Measurements from ENCODE around the gene KCNJ5.
A peak's percentile ranks its signal among the peaks of the same experiment; 100 is the strongest.

Gene KCNJ5

GRCh38 chr11:128934351-128934750 lies 43.2 kb downstream of the KCNJ5 start:
- DNase-seq = no peak

- DNase-seq = no peak
Observed at GRCh38 chr11:128934926-128935325, 43.8 kb downstream of the KCNJ5 start.

DNA sequence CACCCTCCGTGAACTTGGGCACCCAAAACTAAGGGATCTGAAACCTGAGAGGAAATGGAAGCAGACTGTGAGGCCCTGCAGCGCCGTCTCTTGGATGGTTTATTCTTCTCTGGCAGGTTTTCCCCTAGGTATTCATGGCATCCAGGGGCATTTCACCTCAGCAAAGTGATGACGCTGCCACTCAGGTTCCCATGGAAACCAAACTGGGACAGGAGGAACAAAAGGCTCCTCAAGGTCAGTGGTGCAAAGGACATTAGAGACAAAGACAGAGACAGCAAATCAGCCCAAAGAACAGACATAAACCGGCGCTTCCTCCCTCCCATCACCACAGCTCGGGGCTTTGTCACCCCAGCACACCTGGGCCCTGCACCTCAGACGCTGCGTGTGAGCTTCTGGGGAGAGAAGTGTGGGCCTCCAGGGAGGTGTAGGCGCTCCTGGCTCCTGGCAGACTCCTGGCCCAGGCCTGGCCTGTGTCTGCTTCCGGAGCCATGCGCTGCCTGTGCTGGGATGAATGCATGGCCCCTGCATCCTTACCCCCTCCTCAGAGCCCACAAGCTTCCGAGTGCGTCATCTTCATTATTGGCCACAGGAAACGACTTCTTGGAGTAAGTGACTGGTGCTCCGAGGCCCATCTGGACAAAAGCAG lies 45.6 kb downstream of the KCNJ5 start:
- DNase-seq = no peak

DNA sequence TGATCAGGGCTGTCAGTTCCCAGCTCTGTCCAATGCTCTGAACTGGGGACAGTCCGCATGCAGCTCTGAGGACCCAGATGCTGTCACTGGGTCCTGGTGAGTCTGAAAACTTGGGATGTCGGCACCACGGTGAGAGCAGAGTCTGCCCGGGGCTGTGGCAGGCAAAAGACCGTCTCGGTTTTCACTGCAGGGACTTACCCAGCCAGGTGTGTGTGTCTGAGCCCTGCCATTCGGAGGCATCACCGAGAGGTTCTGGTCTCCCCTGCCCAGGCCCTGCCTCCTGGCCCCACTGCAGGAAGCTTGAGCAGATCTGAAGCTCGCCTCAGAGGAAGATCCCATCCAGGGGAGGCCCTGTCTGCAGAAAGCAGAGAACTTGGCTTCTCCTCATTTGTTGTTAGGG lies 46.3 kb downstream of the KCNJ5 start:
- no peak for DNase-seq

GRCh38 chr11:128938156-128938885 lies 47.2 kb downstream of the KCNJ5 start:
- DNase-seq = no peak

DNA sequence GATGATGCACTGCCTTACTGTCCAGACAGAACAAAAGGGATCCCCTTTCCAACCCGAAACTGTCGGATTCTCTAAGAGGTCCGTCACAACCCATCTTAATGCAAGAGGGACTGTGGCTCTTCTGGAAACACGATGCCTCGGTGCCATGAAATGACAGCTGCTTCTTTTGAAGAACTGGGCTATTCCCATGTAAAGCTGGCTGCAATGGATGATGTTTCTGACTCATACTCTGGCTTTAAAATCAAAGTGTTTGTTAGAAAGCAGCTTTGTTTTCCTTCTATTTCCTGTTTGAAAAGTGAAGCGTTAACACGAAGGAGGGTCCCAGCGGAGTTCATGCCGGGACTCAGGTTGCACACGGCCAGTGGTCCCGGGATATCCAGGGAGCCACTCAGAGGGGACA lies 48.4 kb downstream of the KCNJ5 start:
- DNase-seq = no peak

DNA sequence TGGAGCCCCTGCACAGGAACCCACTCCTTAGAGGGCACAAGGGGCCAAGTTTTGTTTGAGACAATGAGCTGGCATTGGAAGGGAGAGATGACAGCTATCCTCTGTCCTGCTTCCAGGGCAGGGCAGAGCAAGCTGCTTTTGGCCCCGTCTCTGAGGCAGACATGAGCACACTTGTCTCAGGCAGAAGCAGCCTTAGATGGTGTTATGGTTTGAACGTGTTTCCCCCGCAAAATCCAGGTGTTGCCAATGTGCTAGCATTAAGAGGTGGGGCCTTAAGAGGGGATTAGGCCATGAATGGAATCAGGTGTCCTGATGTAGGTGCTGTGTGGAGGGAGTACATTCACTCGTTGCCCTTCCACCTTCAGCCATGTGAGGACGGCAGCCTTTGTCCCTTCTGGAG lies 49.0 kb downstream of the KCNJ5 start:
- no peak for DNase-seq

GRCh38 chr11:128940603-128941002 lies 49.4 kb downstream of the KCNJ5 start:
- no peak for DNase-seq

DNA sequence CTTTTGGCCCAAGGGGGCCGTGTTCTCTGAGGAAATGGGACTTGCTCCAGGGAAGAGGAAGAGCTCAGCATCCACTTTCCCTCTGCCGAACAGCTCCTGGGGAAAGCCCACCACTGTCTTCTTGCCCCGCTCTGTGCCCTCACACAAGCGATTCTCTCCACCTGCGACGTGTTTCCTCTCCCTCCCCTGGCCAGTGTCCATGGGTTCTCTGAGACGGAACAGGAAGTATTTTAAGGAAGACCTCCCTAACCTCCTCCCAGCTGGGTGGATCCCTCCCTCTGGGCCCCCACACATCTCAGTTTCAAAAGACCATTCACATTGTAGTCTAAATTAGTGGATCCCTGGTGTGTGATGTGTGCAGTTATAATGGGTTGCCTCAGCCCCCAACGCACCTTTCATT lies 50.0 kb downstream of the KCNJ5 start:
- DNase-seq = no peak

DNA sequence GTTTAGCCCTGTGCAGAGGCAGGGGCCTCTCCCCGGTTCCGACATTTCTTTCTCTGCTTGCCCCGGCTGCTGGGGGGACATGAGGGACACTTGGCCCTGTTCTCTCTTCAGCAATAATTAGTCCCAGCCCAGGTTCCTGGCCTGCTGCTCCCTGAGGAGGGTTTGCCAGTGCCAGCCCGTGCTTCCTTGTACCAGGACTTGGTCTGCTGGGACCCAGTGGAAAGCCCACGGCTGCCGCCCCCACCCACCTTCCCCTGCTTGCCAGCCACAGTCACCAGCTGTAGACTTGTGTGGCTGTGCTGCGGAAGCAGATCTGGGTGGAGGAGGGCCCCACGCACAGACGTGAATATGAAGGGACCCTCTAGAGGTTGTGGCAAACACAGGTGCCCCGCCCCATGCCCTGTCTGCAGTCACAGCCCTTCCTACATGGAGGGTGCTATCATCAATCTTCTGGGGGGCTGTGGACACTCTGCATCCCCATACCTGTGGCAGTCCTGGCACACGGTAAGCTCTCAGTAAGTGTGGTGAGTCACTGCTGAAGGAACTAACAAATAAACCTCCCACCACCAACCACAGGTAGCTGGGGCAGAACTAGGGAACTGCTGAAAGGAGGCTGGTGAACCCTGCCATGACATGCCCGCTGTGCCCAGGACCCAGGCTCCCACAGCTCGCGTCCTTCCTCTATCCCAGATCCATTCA lies 50.6 kb downstream of the KCNJ5 start:
- no peak for DNase-seq

DNA sequence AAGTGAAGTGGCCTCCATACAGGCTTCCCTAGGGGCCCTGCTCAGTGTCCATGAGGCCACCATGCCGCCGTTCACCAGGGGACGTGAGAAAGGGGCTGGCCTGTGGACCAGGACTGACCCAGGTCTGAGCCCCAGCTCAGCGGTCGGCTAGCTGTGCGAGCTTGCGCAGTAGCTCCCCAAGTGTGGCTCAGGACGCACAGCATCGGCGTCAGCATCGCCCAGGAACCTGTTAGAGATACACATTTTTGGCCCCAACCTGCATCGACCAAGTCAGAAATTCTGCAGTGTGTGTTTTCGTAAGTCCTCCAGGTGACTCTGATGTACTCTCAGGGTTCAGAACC lies 51.1 kb downstream of the KCNJ5 start:
- no peak for DNase-seq

- no peak for DNase-seq
Observed at GRCh38 chr11:128942817-128943427, 51.8 kb downstream of the KCNJ5 start, which contains the start of gene TP53AIP1. Gene TP53AIP1 (minus strand): TSS chr11:128942871. CDS start chr11:128937818, 5,053 bp downstream.

- no peak for DNase-seq
Observed at GRCh38 chr11:128943428-128943976, 52.3 kb downstream of the KCNJ5 start.

- no peak for DNase-seq
Observed at GRCh38 chr11:128946648-128947047, 55.5 kb downstream of the KCNJ5 start.

DNA sequence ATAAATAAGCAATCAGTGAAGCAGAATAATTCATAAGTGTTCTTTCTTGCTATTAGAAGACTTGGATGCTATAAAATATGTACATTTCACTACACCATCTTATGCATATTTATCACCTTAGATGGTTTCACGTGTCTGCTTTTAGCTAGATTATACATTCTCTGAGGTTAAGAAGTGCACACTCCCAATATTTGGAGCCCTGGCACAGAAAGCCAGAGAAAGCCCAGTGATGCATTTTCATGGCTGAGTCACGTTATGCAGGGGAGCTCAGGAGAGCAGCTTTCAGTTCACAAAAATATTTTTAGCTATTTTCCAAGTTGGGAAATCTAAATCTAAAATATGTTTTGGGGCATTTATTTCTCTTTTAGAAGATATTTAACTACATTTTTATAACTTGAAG lies 56.6 kb downstream of the KCNJ5 start:
- no peak for DNase-seq

DNA sequence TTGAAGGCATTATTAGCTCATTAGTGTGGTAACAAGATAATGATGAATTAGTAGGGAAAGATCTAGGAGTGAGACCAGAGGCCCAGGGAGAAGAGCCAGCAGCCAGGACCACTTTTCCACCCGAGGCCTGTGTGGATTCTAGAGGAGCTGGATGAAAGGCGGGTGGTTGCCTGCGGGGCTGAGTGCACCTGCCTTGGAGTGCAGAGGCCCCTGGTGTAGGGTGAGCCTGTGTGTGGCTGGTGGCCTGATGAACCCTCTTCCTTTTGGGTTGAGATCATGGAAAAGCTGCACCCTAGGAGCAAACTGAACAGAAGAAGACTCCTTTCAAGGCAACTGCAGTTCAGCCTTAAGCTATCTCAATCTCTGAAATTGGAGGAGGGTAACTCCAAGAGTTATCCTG lies 57.4 kb downstream of the KCNJ5 start:
- no peak for DNase-seq

DNA sequence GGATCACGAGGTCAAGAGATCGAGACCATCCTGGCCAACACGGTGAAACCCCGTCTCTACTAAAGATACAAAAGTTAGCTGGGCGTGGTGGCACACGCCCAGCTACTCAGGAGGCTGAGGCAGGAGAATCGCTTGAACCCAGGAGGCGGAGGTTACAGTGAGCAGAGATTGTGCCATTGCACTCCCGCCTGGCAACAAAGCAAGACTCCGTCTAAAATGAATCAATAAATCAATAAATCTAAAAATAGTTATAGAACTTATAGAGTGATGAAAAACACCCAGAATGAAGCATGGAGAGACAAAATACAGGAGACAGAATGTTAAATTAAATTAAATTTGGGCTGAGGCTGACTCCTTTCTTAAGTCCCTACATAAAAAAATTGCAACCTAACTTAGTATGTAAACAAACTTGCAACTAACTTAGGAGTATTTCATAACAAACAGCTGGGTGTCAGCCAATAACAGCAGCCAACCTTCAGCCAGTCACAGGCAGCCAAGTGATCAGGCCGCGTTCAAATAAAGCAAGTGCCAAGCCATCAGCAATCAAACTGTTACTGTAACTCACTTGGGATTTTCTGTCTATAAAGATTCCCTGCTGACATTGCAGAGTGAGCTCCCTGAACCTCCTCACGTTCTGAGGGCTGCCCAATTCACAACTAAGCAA lies 58.8 kb downstream of the KCNJ5 start:
- no peak for DNase-seq

DNA sequence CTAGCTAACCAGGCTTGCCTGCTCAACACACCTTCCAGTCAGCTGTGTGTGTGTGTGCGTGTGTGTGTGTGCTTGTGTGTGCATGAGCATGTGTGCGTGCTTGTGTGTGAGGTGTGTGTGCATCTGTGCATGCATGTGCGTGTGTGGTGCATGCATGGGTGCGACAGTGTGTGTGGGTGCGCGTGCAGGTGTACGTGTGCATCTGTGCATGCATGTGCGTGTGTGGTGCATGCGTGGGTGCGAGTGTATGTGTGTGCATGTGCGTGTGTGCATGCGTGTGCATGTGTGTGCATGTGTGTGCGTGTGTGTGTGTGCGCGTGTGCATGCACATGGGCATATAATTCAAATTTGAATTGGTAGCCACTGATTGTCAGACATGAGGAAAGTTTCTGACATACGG lies 62.0 kb downstream of the KCNJ5 start:
- no peak for DNase-seq

DNA sequence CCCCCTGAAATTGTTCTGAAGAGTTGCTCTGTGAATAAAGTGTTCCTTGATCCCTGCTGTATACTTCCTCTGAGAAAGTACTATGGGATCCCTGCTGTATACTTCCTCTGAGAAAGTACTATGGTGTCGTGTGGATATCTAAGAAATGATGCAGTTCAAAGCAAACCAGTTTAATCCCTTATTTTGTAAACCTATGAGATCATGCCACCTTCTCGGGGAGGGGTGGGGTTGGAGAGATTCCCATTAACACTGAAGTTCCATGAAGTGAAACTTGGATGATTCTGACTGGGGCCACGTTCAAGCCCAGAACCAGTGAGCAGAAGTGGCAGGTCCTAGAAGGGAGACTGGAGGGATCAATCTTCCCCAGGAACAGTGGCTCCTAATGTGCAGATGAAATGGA lies 64.5 kb downstream of the KCNJ5 start:
- no peak for DNase-seq

GRCh38 chr11:128956401-128957201 lies 65.4 kb downstream of the KCNJ5 start:
- peak; percentile 47 for DNase-seq

- DNase-seq = no peak
Observed at GRCh38 chr11:128957202-128957482, 66.0 kb downstream of the KCNJ5 start.

GRCh38 chr11:128961645-128962044 lies 70.5 kb downstream of the KCNJ5 start:
- peak; percentile 59 for DNase-seq
